ENCODE measurements around the gene ZNF592. TPM values are rescaled to one million over a fixed set of nuclear protein-coding genes. Genes with fewer than 3 reads are reported as not detected.

ZNF592 gene
- total RNA-seq, 1 donor from 2014 or later, result 36.1 TPM

GRCh38 chr15:84852212-84852611 is 103.8 kb downstream of the ZNF592 start:
- Histone ChIP-seq H3K9me3 (peaks cover 0 to 4% of the 10 kb centered on the region in 2 donors), H3K4me1 (no peaks in the 10 kb centered on the region), H3K4me3 (no peak overlapping the region), H3K36me3 (peaks cover 8 to 16% of the 10 kb centered on the region in 2 donors), H3K27ac (no peak overlapping the region), H3K27me3 (no peaks in the 10 kb centered on the region)
- TF ChIP-seq CTCF (IDR thresholded peaks at IDR 0.05), result no peak
- peak in 1 of 2 donors; percentile 5 for DNase-seq (ENCODE audit: low spot score in 2 of 2)
- intact Hi-C loops (cut with DNase I), result no loop called here

- intact Hi-C loops (cut with DNase I), result no loop called here
- no peak overlapping the region for H3K4me3 ChIP-seq
- TF ChIP-seq CTCF (IDR thresholded peaks at IDR 0.05), result no peak
- H3K4me1 ChIP-seq, result no peaks in the 10 kb centered on the region
- peak in 1 of 2 donors; percentile 48 for DNase-seq (ENCODE audit: low spot score in 2 of 2)
- H3K27ac ChIP-seq, result no peak overlapping the region
- H3K36me3 ChIP-seq, result peaks cover 37 to 41% of the 10 kb centered on the region in 2 donors
- H3K9me3 ChIP-seq, result no peaks in the 10 kb centered on the region
- H3K27me3 ChIP-seq, result no peaks in the 10 kb centered on the region
Observed at GRCh38 chr15:84855136-84855535, 106.7 kb downstream of the ZNF592 start.

GRCh38 chr15:84855765-84856164 is 107.4 kb downstream of the ZNF592 start:
- intact Hi-C loops (cut with DNase I), result no loop called here
- no peak for TF ChIP-seq CTCF (IDR thresholded peaks at IDR 0.05)
- Histone ChIP-seq H3K36me3 (peaks cover 37 to 41% of the 10 kb centered on the region in 2 donors), H3K9me3 (no peaks in the 10 kb centered on the region), H3K27me3 (no peaks in the 10 kb centered on the region), H3K4me3 (no peak overlapping the region), H3K27ac (no peak overlapping the region), H3K4me1 (no peaks in the 10 kb centered on the region)
- DNase-seq (ENCODE audit: low spot score in 2 of 2), result no peak

Other genes starting within 250 kb of the ZNF592 start
- 4.6 TPM for gene ZSCAN2, start 147.6 kb upstream of the ZNF592 start, total RNA-seq
- gene WDR73, start 94.3 kb upstream of the ZNF592 start, total RNA-seq, result 29.5 TPM
- gene NMB, start 90.4 kb upstream of the ZNF592 start, total RNA-seq, result 18.8 TPM
- 31.6 TPM for gene SEC11A, start 32.5 kb upstream of the ZNF592 start, total RNA-seq
- 38.0 TPM for gene ALPK3, start 68.8 kb downstream of the ZNF592 start, total RNA-seq
- not detected for gene SLC28A1, start 136.1 kb downstream of the ZNF592 start, total RNA-seq
- gene PDE8A, start 233.3 kb downstream of the ZNF592 start, total RNA-seq, result 22.9 TPM